ENCODE measurements around the gene ADGRA3. TPM values are rescaled to one million over a fixed set of nuclear protein-coding genes. Genes with fewer than 3 reads are reported as not detected.

Gene ADGRA3
- total RNA-seq, 1 experiment from 2014 or later = 56.5 TPM

GRCh38 chr4:22531311-22532019 is 15.6 kb upstream of the ADGRA3 start:
- no peak overlapping the region for H2AK5ac ChIP-seq (ENCODE audit: insufficient read length, low read length)
- no peak overlapping the region for H2BK20ac ChIP-seq (ENCODE audit: low read depth, low read length, poor library complexity, severe bottlenecking)
- no peak overlapping the region for H3K14ac ChIP-seq (ENCODE audit: insufficient read depth, low read length)
- H3K4ac ChIP-seq (ENCODE audit: low read depth, low read length) = no peak overlapping the region
- H2BK5ac ChIP-seq (ENCODE audit: insufficient read length, low read length) = no peak overlapping the region
- H3K56ac ChIP-seq (ENCODE audit: insufficient read length, low read depth, low read length) = no peak overlapping the region
- H2AFZ ChIP-seq (ENCODE audit: low read length) = no peak overlapping the region
- H3K4me1 Mint-ChIP-seq = no peaks in the 10 kb centered on the region
- no peak overlapping the region for H3K27ac ChIP-seq (ENCODE audit: insufficient read length, low read depth, low read length)
- no peak overlapping the region for H3K9ac ChIP-seq (ENCODE audit: extremely low read depth, insufficient read length, low read length)
- H3K4me2 ChIP-seq (ENCODE audit: insufficient read depth, insufficient read length, low read length) = no peak overlapping the region
- H2BK12ac ChIP-seq (ENCODE audit: insufficient read length, low read depth, low read length) = no peak overlapping the region
- peaks cover 4 to 27% (median 22%) of the 10 kb centered on the region in 3 experiments for H3K36me3 Mint-ChIP-seq (ENCODE audit: insufficient read depth in 1 of 3, low read depth in 3 of 3)
- no peak overlapping the region for H3K4me3 Mint-ChIP-seq
- no peaks in the 10 kb centered on the region for H3K79me2 ChIP-seq (ENCODE audit: insufficient read depth, low read length)
- no peaks in the 10 kb centered on the region for H3K79me1 ChIP-seq (ENCODE audit: insufficient read depth, low read depth, low read length, poor library complexity, severe bottlenecking)
- peaks cover 12% of the 10 kb centered on the region for H3K9me3 ChIP-seq (ENCODE audit: control insufficient read depth, low read depth, low read length)
- DNase-seq = no peak
- H2BK15ac ChIP-seq (ENCODE audit: low read depth, low read length) = no peak overlapping the region
- H3K18ac ChIP-seq (ENCODE audit: insufficient read length, low read depth, low read length) = no peak overlapping the region
- H3K27ac Mint-ChIP-seq = no peak overlapping the region
- no peaks in the 10 kb centered on the region for H4K20me1 ChIP-seq (ENCODE audit: control insufficient read depth, insufficient read depth, insufficient read length)
- no peak for TF ChIP-seq CTCF (conservative IDR thresholded peaks at IDR 0.05)
- H3K9me3 Mint-ChIP-seq = peaks cover 25 to 30% of the 10 kb centered on the region in 2 experiments
- H4K8ac ChIP-seq (replicated peaks; ENCODE audit: insufficient read length, low read depth, low read length) = no peak overlapping the region
- WGBS (ENCODE audit: extremely low coverage, insufficient read length, low lambda C conversion rate) = no CpG with 5 or more reads among the region's 4 CpGs
- H4K5ac ChIP-seq (ENCODE audit: insufficient read length, low read depth, low read length) = no peak overlapping the region
- no peak overlapping the region for H3T11ph ChIP-seq (ENCODE audit: low read length)
- no peaks in the 10 kb centered on the region for H3K27me3 Mint-ChIP-seq (ENCODE audit: low read depth)
- no peak overlapping the region for H3K23ac ChIP-seq (ENCODE audit: insufficient read length, low read depth, low read length)
- H2BK120ac ChIP-seq (ENCODE audit: low read depth, low read length, poor library complexity, severe bottlenecking) = no peak overlapping the region
- no peak overlapping the region for H4K91ac ChIP-seq (ENCODE audit: insufficient read length, low read depth, low read length)
- no peaks in the 10 kb centered on the region for H3K4me1 ChIP-seq (ENCODE audit: insufficient read depth, low read length)
- no peaks in the 10 kb centered on the region for H3K23me2 ChIP-seq (ENCODE audit: insufficient read length, low read depth, low read length, poor library complexity, severe bottlenecking)
- H3K27me3 ChIP-seq (ENCODE audit: insufficient read depth, low read length) = no peaks in the 10 kb centered on the region; the same call in 1 of the 2 replicates

Data from H9 (cell line).